NOMO-1 treated with dmso at 0.1 percent for 144 hours (cell line): ENCODE measurements around the gene ZC3H4.

Experiments
- DNase-seq: peaks from one replicate; lab custom pipeline; 2025; ENCODE audit not compliant: unreplicated experiment; lab: John Stamatoyannopoulos, UW

Gene ZC3H4

GRCh38 chr19:47022541-47023447 lies 90.8 kb downstream of the ZC3H4 start:
- no peak for DNase-seq

- DNase-seq: no peak
These were observed 91.4 kb downstream of the ZC3H4 start for GRCh38 chr19:47022140-47022536.

GRCh38 chr19:47021536-47022139 lies 91.9 kb downstream of the ZC3H4 start:
- DNase-seq: no peak

- DNase-seq: no peak
These were observed 92.5 kb downstream of the ZC3H4 start for GRCh38 chr19:47020992-47021496.

GRCh38 chr19:47020132-47020805 lies 93.3 kb downstream of the ZC3H4 start:
- no peak for DNase-seq

- no peak for DNase-seq
These were observed 94.0 kb downstream of the ZC3H4 start, which contains the start of gene NPAS1 for GRCh38 chr19:47019431-47020041. Gene NPAS1, plus strand, starts transcription at chr19:47019837. Its CDS starts 1,211 bp downstream, at chr19:47021048.

GRCh38 chr19:47018923-47019322 lies 94.7 kb downstream of the ZC3H4 start:
- no peak for DNase-seq
